ENCODE data around the gene C20orf144. TPM values are rescaled to one million over a fixed set of nuclear protein-coding genes. Genes with fewer than 3 reads are reported as not detected.

C20orf144 gene
- total and polyA plus RNA-seq, 9 of the 15 experiments (the other 6 are each of a cell fraction or from before 2014, with no cell fraction given) = 0.04 to 0.23 (median 0.11) TPM; not detected in 2

DNA sequence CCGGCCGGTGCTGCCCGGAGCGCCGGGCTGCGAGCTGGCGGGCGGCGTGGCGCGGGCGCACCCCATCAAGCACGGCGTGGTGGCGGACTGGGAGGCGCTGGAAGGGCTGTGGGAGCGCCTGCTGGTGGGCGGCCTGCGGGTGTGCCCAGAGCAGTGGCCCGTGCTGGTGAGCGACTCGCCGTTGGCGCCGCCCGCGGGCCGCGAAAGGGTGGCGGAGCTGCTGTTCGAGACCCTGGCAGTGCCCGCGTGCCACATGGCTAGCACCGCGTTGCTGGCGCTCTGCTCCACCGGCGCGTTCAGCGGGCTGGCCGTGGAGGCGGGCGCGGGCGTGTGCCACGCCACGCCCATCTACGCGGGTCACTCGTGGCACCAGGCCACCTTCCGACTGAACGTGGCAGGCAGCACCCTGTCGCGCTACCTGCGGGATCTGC, 5.1 kb downstream of the C20orf144 start:
- in situ Hi-C loops (cut with MboI) (loop anchor here (5.0 kb wide), 1 partner anchor 60 kb away; no protein-coding TSS in a partner anchor), intact Hi-C loops (cut with micrococcal nuclease) (loop anchor here (2.0 kb wide), 1 partner anchor 66 kb away; no protein-coding TSS in a partner anchor)
- peaks cover 24 to 62% of the 10 kb centered on the region in 2 experiments for H3K4me1 ChIP-seq (replicated peaks in 1 of 2; ENCODE audit: control insufficient read depth in 2 of 2, insufficient read depth in 2 of 2, low read length in 2 of 2)
- H3K4me2 ChIP-seq (ENCODE audit: insufficient read depth, low read length) = no peak overlapping the region
- H3K9ac ChIP-seq (ENCODE audit: insufficient read depth in 1 of 2, low read depth in 2 of 2, low read length in 2 of 2) = no peak overlapping the region; a peak in 1 of 4 replicates
- BruUV-seq (replicated peaks) = no TSS peak
- FAIRE-seq (no peak), DNase-seq (ENCODE audit: extremely low read depth in 1 of 4, low spot score in 3 of 4) (no peak), ATAC-seq (no peak)
- peaks cover 28% of the 10 kb centered on the region for H3K79me2 ChIP-seq (ENCODE audit: control insufficient read depth, insufficient read depth, low read length)
- CTCF ChIA-PET (ENCODE audit: low intra/inter-chr PET ratio) = no interaction called here
- H3K27ac ChIP-seq (ENCODE audit: extremely low read depth, low read depth, low read length) = no peak overlapping the region
- peaks cover 51% of the 10 kb centered on the region for H3K36me3 ChIP-seq (ENCODE audit: control insufficient read depth, insufficient read depth, low read length)
- POLR2A ChIA-PET = interaction anchor here (0.5 to 5.4 kb wide), 9 partner anchors 8 to 401 kb away, joined by 3 to 51 read pairs (median 4); partner anchors contain the start of gene PXMP4
- H3K27me3 ChIP-seq (ENCODE audit: control insufficient read depth in 2 of 2, insufficient read depth in 2 of 2, low read length in 2 of 2) = no peaks in the 10 kb centered on the region
- peaks cover 7% of the 10 kb centered on the region; the same call in 1 of the 2 replicates for H4K20me1 ChIP-seq (replicated peaks; ENCODE audit: control insufficient read depth, insufficient read depth, low read length)
- WGBS (ENCODE audit: insufficient coverage, low coverage, missing lambda C conversion rate) = 97% methylated on average over 17 of the region's 55 CpGs
- peaks cover 5% of the 10 kb centered on the region for H3K9me1 ChIP-seq (ENCODE audit: control insufficient read depth, insufficient read depth, low read length)
- H2AFZ ChIP-seq (ENCODE audit: low read depth, low read length) = no peak overlapping the region
- no peaks in the 10 kb centered on the region for H3K9me3 ChIP-seq (replicated peaks; ENCODE audit: control insufficient read depth, insufficient read depth, low read depth, low read length)
- TF ChIP-seq RBBP5 (IDR thresholded peaks at IDR 0.05; ENCODE audit: borderline replicate concordance, insufficient read depth, low read length, poor library complexity, severe bottlenecking) (no peak), SIN3B (IDR thresholded peaks at IDR 0.05; ENCODE audit: low read depth) (0 out of 2 replicates have a peak, but pooled peaks have one; percentile 16), RUNX1 (IDR thresholded peaks at IDR 0.05; ENCODE audit: low read depth) (no peak), HDAC6 (IDR thresholded peaks at IDR 0.05; ENCODE audit: low read depth, low read length) (no peak), HNRNPL (IDR thresholded peaks at IDR 0.05; ENCODE audit: low read depth, low read length) (peak; percentile 98), MED1 (CRISPR knock-in tag; IDR thresholded peaks at IDR 0.05; ENCODE audit: borderline replicate concordance) (no peak), RBFOX2 (IDR thresholded peaks at IDR 0.05; ENCODE audit: low read depth, low read length) (peak; percentile 35; the same call in 1 of the 2 replicates), ZNF507 (tag; conservative IDR thresholded peaks at IDR 0.05) (no peak)
- TF ChIP-seq, protein P1, sequence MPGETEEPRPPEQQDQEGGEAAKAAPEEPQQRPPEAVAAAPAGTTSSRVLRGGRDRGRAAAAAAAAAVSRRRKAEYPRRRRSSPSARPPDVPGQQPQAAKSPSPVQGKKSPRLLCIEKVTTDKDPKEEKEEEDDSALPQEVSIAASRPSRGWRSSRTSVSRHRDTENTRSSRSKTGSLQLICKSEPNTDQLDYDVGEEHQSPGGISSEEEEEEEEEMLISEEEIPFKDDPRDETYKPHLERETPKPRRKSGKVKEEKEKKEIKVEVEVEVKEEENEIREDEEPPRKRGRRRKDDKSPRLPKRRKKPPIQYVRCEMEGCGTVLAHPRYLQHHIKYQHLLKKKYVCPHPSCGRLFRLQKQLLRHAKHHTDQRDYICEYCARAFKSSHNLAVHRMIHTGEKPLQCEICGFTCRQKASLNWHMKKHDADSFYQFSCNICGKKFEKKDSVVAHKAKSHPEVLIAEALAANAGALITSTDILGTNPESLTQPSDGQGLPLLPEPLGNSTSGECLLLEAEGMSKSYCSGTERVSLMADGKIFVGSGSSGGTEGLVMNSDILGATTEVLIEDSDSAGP (CRISPR knock-in tag; IDR thresholded peaks at IDR 0.05) = no peak
- no peak overlapping the region for H3K4me3 ChIP-seq

Measured in K562 (cell line).